Stimulated activated CD4-positive, alpha-beta T cell treated with anti-CD3 and anti-CD28 coated beads, TNF-alpha, amount 100 ng/mL, for 24 hours (primary cell): ENCODE results near the gene IER3.
A peak's percentile ranks its signal among the peaks of the same experiment; 100 is the strongest.

Experiments used
- DNase-seq, 3 experiments: peaks; one replicate each; pipeline ENCODE4 v3.0.0-alpha.2; 2020; ENCODE audit warnings: low read depth in 3 of 3

The IER3 gene

GRCh38 chr6:30747902-30748769, 3.8 kb upstream of the IER3 start:
- DNase-seq, result no peak

GRCh38 chr6:30747300-30747687, 2.9 kb upstream of the IER3 start:
- no peak for DNase-seq

GRCh38 chr6:30743099-30744053, 971 bp downstream of the IER3 start:
- peak in 1 of 3 experiments; percentile 53 for DNase-seq

- peak; percentile 84 to 98 (median 87) for DNase-seq
These were observed 1.8 kb downstream of the IER3 start, which contains the start of gene FLOT1 for GRCh38 chr6:30742316-30743098. Gene FLOT1, minus strand, starts transcription at chr6:30742687. Its CDS starts 498 bp downstream, at chr6:30742189.

- peak in 1 of 3 experiments; percentile 55 for DNase-seq
These were observed 2.5 kb downstream of the IER3 start for GRCh38 chr6:30741789-30742315.

GRCh38 chr6:30741063-30741779, 3.1 kb downstream of the IER3 start:
- DNase-seq, result peak in 1 of 3 experiments; percentile 31

- DNase-seq, result no peak
These were observed 3.8 kb downstream of the IER3 start for GRCh38 chr6:30740540-30740870.

GRCh38 chr6:30738532-30738931, 5.8 kb downstream of the IER3 start:
- no peak for DNase-seq

- DNase-seq, result peak in 1 of 3 experiments; percentile 21
These were observed 8.6 kb downstream of the IER3 start for GRCh38 chr6:30735668-30736314.

- no peak for DNase-seq
These were observed 12.0 kb downstream of the IER3 start for GRCh38 chr6:30732237-30732943.

GRCh38 chr6:30730601-30731435, 13.5 kb downstream of the IER3 start:
- DNase-seq, result peak; percentile 71 to 88 (median 77)

- no peak for DNase-seq
These were observed 16.3 kb downstream of the IER3 start for GRCh38 chr6:30727920-30728553.

GRCh38 chr6:30726506-30727413, 17.6 kb downstream of the IER3 start:
- no peak for DNase-seq

GRCh38 chr6:30725713-30726505, 18.4 kb downstream of the IER3 start:
- peak in 1 of 3 experiments; percentile 33 for DNase-seq

- no peak for DNase-seq
These were observed 19.3 kb downstream of the IER3 start for GRCh38 chr6:30724906-30725667.
